D721Med (cell line): ENCODE data around the gene CPNE6.
A peak's percentile ranks its signal among the peaks of the same experiment; 100 is the strongest.

Source experiments
- DNase-seq: peaks from one replicate; pipeline ENCODE4 v3.0.0; 2011; ENCODE audit warnings: low spot score; ENCODE audit not compliant: insufficient read length
- FAIRE-seq: peaks from 2 replicates; lab custom pipeline; 2011; peaks lifted over from hg19 to GRCh38; lab: Jason Lieb, UNC
- CTCF ChIP-seq: IDR thresholded peaks from 2 replicates; pipeline ENCODE4 v1.5.1; 2012; ENCODE audit warnings: mild to moderate bottlenecking, control low read depth; ENCODE audit not compliant: insufficient read depth; ENCODE audit errors: missing control alignments

Gene CPNE6

GRCh38 chr14:24078146-24078545 is 6.8 kb downstream of the CPNE6 start:
- TF ChIP-seq CTCF: no peak
- FAIRE-seq (no peak), DNase-seq (no peak)

GRCh38 chr14:24079491-24080141 is 8.3 kb downstream of the CPNE6 start:
- DNase-seq (no peak), FAIRE-seq (peak; percentile 51)
- no peak for TF ChIP-seq CTCF

- FAIRE-seq: no peak
- no peak for DNase-seq
- TF ChIP-seq CTCF: no peak
These were observed 8.8 kb downstream of the CPNE6 start for GRCh38 chr14:24080142-24080530.

GRCh38 chr14:24080888-24081738 is 9.8 kb downstream of the CPNE6 start:
- DNase-seq: no peak
- FAIRE-seq: peak; percentile 38

GRCh38 chr14:24081739-24082211 is 10.4 kb downstream of the CPNE6 start:
- no peak for TF ChIP-seq CTCF
- DNase-seq (no peak), FAIRE-seq (peak; percentile 51)

More at GRCh38 chr14:24080888-24081738, 9.8 kb downstream of the CPNE6 start:
- TF ChIP-seq CTCF: no peak

- DNase-seq (no peak), FAIRE-seq (no peak)
- TF ChIP-seq CTCF: no peak
These were observed 11.2 kb downstream of the CPNE6 start for GRCh38 chr14:24082411-24083080.
